ENCODE data around the gene WFIKKN1. TPM values are rescaled to one million over a fixed set of nuclear protein-coding genes. Genes with fewer than 3 reads are reported as not detected.

Gene WFIKKN1
- total RNA-seq, 2 donors from 2014 or later: 0.75 to 1.1 TPM

DNA sequence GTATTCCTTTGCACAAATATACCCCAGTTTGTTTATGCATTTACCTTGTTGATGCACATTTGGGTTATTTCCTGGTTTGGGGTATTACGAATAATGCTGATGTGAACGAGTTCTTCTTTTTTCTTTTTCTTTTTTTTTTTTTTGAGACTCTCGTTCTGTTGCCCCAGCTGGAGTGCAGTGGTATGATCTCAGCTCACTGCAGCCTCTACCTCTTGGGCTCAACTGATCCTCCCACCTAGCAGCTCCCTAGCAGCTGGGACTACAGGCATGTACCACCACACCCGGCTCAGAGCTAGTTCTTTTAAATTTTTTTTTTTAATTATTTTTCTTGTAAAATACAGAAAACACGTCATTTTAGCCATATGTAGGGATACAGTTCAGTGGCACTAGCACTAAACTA is 26.9 kb upstream of the WFIKKN1 start:
- Mint-ChIP-seq H3K4me3 (no peak overlapping the region), H3K27ac (no peak overlapping the region), H3K36me3 (no peaks in the 10 kb centered on the region), H3K4me1 (ENCODE audit: low read depth in 2 of 2) (peaks cover 9 to 12% of the 10 kb centered on the region in 2 donors), H3K27me3 (no peaks in the 10 kb centered on the region), H3K9me3 (no peaks in the 10 kb centered on the region)
- DNase-seq (ENCODE audit: low spot score) (no peak), ATAC-seq (no peak)

- ATAC-seq (no peak), DNase-seq (ENCODE audit: low spot score) (no peak)
- H3K4me3 Mint-ChIP-seq: no peak overlapping the region
- H3K9me3 Mint-ChIP-seq: no peaks in the 10 kb centered on the region
- H3K27ac Mint-ChIP-seq: no peak overlapping the region
- H3K4me1 Mint-ChIP-seq (ENCODE audit: low read depth in 2 of 2): peaks cover 13 to 17% of the 10 kb centered on the region in 2 donors
- H3K27me3 Mint-ChIP-seq: no peaks in the 10 kb centered on the region
- no peaks in the 10 kb centered on the region for H3K36me3 Mint-ChIP-seq
Measured at GRCh38 chr16:606656-607307, 24.0 kb upstream of the WFIKKN1 start.

DNA sequence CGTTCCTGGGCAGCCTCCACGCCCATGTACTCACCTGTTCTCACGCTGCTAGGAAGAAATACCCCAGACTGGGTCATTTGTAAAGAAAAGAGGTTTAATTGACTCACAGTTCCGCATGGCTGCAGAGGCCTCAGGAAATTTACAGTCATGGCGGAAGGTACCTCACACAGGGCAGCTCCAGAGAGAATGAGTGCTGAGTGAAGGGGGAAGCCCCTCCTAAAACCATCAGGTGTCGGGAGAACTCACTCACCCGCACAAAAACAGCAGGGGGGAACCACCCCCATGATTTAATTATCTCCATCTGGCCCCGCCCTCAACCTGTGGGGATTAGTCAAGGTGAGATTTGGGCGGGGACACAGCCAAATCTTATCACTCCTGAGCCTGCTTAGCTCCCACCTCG is 22.8 kb upstream of the WFIKKN1 start:
- Mint-ChIP-seq H3K9me3 (no peaks in the 10 kb centered on the region), H3K4me3 (no peak overlapping the region), H3K36me3 (no peaks in the 10 kb centered on the region), H3K4me1 (ENCODE audit: low read depth in 2 of 2) (peaks cover 8 to 12% of the 10 kb centered on the region in 2 donors), H3K27ac (peak overlapping the region in 1 of 2 donors; percentile 69), H3K27me3 (no peaks in the 10 kb centered on the region)
- DNase-seq (ENCODE audit: low spot score) (no peak), ATAC-seq (no peak)

DNA sequence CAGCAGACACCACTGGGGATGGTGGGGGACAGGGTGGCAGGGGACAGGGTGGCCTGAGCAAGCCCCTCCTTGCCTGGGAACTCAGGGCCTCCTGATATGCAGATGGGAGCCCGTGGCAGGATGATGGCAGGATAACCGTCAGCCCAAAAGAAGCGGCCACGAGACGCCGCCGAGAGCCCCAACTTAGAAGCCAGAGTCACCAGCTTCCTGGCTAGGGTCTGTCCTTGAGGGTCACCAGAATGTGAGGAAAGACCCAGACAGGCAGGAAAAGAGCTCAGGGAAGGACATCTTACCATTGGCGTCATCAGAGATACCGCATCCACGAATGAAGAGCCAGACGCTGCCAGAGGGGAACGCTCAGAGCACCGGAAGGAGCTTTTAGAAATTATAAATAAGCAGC is 21.5 kb upstream of the WFIKKN1 start:
- no peaks in the 10 kb centered on the region for H3K36me3 Mint-ChIP-seq
- H3K27ac Mint-ChIP-seq: peak overlapping the region in 1 of 2 donors; percentile 60
- no peak for DNase-seq (ENCODE audit: low spot score)
- ATAC-seq: no peak
- H3K4me1 Mint-ChIP-seq (ENCODE audit: low read depth in 2 of 2): peaks cover 4 to 9% of the 10 kb centered on the region in 2 donors
- no peaks in the 10 kb centered on the region for H3K27me3 Mint-ChIP-seq
- no peaks in the 10 kb centered on the region for H3K9me3 Mint-ChIP-seq
- H3K4me3 Mint-ChIP-seq: no peak overlapping the region

GRCh38 chr16:609984-610383 is 20.8 kb upstream of the WFIKKN1 start:
- ATAC-seq (no peak), DNase-seq (ENCODE audit: low spot score) (no peak)
- no peaks in the 10 kb centered on the region for H3K9me3 Mint-ChIP-seq
- H3K27ac Mint-ChIP-seq: no peak overlapping the region
- H3K27me3 Mint-ChIP-seq: no peaks in the 10 kb centered on the region
- H3K36me3 Mint-ChIP-seq: no peaks in the 10 kb centered on the region
- H3K4me1 Mint-ChIP-seq (ENCODE audit: low read depth in 2 of 2): peaks cover 4 to 14% of the 10 kb centered on the region in 2 donors
- no peak overlapping the region for H3K4me3 Mint-ChIP-seq

DNA sequence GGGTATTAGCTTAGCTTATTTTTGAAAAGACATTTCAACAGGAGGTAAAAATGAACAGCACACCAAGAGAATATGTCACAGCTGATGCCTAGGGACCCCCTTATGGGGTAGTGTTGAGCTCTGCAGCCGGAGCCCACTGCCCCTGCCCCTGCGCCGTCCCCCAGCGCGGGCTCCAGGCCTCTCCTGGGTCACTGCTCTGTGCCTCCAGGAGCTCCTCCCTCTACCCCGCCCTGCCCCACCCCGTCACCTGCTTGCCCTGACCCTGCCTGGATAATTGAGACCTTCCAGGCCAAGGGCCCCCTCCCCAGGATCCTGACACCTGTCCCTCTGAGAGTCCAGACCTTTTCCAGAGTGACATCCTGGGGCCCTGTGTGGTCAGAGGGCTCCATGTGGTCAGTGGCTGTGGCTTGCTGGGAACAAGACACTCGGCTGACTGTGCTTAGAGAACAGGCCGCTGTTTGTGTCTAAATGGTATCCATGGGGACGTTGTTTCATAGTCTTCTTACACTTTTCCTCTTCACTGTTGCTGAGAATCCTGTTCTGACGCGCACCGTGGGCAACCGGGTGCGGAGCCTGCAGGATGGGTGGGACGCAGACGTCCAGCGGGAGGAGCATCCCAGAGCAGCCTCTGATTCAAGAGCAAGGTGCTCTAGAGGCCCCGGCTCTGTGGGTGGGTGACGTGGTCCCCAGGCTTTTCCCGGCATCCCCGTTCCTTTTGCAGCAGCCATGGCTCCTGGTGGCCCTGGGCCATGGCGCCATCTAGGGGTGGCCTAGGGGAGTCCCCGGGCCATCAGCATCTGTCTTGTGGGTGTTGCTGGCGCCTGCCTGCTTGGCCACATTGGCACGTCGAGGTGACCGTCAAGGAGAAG is 20.0 kb upstream of the WFIKKN1 start:
- ATAC-seq: peak; percentile 75 to 76
- Mint-ChIP-seq H3K9me3 (no peaks in the 10 kb centered on the region), H3K27me3 (no peaks in the 10 kb centered on the region), H3K4me3 (no peak overlapping the region), H3K27ac (no peak overlapping the region), H3K4me1 (ENCODE audit: low read depth in 2 of 2) (peaks cover 4 to 10% of the 10 kb centered on the region in 2 donors), H3K36me3 (no peaks in the 10 kb centered on the region)
- DNase-seq (ENCODE audit: low spot score): no peak

DNA sequence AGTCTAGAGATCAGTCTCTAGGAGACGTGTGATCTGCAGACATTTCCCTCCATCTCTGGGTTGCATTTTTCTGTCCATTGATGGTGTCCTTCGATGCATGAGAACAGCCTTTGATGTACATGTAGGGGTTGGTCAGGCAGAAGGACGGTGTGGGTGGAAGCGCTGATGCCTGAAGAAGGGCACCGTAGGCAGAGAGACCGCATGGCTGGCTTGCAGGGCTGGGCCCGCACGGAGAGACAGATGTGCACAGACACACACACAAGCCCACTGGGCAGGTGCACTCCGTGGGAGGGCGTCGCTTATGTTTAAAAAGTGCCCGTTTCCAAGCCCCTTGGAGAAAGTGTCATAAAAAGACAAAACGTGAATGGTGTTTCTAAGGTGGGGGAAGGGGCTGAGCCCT is 15.7 kb upstream of the WFIKKN1 start:
- H3K27me3 Mint-ChIP-seq: no peaks in the 10 kb centered on the region
- H3K4me1 Mint-ChIP-seq (ENCODE audit: low read depth in 2 of 2): peaks cover 4 to 13% of the 10 kb centered on the region in 2 donors
- no peak for ATAC-seq
- H3K4me3 Mint-ChIP-seq: no peak overlapping the region
- H3K36me3 Mint-ChIP-seq: no peaks in the 10 kb centered on the region
- no peak for DNase-seq (ENCODE audit: low spot score)
- no peaks in the 10 kb centered on the region for H3K9me3 Mint-ChIP-seq
- no peak overlapping the region for H3K27ac Mint-ChIP-seq

DNA sequence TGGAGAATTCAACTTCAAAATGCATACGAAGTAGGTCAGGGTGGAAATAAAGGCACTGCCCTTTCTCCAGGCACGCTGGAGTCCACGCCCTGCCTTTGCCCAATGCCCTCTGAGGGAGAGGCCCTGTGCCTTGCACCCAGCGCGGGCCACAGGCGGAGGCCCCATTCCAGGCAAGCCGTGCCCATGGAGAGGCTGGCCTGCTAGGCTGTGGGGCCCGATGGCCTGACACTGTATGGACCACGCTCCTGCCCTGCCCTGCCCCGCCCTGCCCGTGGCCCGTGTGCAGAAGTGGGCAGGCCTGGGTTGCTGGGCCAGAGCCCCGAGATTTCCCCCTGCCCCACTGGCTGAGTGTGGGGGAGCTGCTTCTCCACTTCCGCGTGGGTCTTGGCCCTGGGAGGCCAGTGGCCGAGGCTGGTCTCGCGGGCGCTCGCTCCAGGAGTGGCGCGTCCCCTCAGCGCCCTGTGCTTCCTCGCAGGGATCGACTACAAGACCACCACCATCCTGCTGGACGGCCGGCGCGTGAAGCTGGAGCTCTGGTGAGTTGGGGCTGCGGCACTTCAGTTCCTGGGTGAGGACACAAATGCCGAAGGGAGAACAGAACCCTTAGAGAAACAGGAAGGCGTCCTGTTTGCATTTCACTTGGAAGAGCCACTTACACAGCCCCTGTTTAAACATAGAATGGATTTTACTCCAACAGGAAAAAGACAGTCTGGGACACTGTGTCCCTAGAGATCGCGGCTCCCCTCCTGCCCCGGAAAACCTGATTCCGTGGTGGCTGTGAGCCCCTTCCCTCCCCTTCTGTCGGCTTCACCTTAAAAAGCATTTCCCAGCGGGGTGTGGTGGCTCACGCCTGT is 13.8 kb upstream of the WFIKKN1 start:
- peaks cover 0 to 8% of the 10 kb centered on the region in 2 donors for H3K4me1 Mint-ChIP-seq (ENCODE audit: low read depth in 2 of 2)
- no peaks in the 10 kb centered on the region for H3K9me3 Mint-ChIP-seq
- H3K27me3 Mint-ChIP-seq: no peaks in the 10 kb centered on the region
- DNase-seq (ENCODE audit: low spot score) (no peak), ATAC-seq (no peak)
- H3K36me3 Mint-ChIP-seq: no peaks in the 10 kb centered on the region
- no peak overlapping the region for H3K4me3 Mint-ChIP-seq
- H3K27ac Mint-ChIP-seq: no peak overlapping the region

DNA sequence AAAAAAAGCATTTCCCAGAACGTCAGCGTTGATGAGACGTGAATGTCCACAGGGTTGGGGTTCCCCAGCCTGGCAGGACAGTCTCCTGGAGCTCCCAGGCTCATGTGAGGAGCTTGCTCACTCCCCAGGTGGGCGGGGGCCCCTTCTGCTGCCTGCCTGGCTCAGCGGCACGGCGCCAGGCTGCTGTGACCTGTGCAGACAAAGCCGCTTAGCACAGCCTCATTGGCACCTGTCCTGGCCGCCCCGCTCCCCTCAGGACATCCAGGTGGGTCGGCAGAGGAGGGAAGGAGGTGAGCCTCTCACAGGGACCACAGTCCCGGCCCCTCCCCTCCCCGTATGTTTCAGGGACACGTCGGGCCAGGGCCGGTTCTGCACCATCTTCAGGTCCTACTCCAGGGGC is 12.9 kb upstream of the WFIKKN1 start:
- Mint-ChIP-seq H3K27ac (no peak overlapping the region), H3K4me1 (ENCODE audit: low read depth in 2 of 2) (peaks cover 0 to 8% of the 10 kb centered on the region in 2 donors), H3K9me3 (no peaks in the 10 kb centered on the region), H3K27me3 (no peaks in the 10 kb centered on the region), H3K4me3 (no peak overlapping the region), H3K36me3 (no peaks in the 10 kb centered on the region)
- DNase-seq (ENCODE audit: low spot score) (no peak), ATAC-seq (no peak)

GRCh38 chr16:619476-620100 is 11.2 kb upstream of the WFIKKN1 start:
- H3K27ac Mint-ChIP-seq: no peak overlapping the region
- no peak overlapping the region for H3K4me3 Mint-ChIP-seq

GRCh38 chr16:620700-621525 is 9.9 kb upstream of the WFIKKN1 start:
- Mint-ChIP-seq H3K36me3 (no peaks in the 10 kb centered on the region), H3K27ac (no peak overlapping the region), H3K27me3 (no peaks in the 10 kb centered on the region), H3K4me3 (no peak overlapping the region), H3K4me1 (ENCODE audit: low read depth in 2 of 2) (peaks cover 0 to 3% of the 10 kb centered on the region in 2 donors), H3K9me3 (no peaks in the 10 kb centered on the region)
- no peak for ATAC-seq
- no peak for DNase-seq (ENCODE audit: low spot score)

More at GRCh38 chr16:619476-620100, 11.2 kb upstream of the WFIKKN1 start:
- Mint-ChIP-seq H3K36me3 (no peaks in the 10 kb centered on the region), H3K9me3 (no peaks in the 10 kb centered on the region), H3K27me3 (no peaks in the 10 kb centered on the region), H3K4me1 (ENCODE audit: low read depth in 2 of 2) (peaks cover 0 to 7% of the 10 kb centered on the region in 2 donors)
- DNase-seq (ENCODE audit: low spot score) (no peak), ATAC-seq (no peak)

DNA sequence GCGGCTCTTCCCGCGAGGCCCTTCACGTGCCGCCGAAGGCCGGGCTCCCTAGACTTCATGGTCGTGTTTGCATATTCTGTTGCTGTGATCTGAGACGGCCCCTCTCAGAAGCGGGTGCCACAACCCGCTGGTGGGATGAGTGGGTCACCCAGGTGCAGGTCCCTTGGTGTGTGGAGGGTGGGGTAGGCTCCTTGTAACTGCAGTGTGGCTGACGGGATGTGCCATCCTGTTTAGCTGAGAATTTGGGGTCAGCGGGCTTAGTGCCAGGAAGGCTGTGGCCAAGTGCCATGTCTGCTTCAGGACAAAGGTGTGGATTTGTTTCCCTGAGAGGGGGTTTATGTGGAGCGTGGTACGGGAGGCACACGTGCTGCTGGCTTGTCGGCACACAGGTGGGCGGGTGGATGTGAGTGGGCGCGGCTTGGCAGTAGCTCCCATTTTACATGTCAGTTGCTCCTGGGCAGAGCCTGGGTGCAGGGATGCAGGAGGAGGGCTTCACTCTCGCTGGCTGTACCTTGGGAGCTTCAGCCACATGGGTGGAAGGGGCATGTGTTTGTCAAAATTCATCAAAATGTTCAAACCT is 9.2 kb upstream of the WFIKKN1 start:
- H3K36me3 Mint-ChIP-seq: no peaks in the 10 kb centered on the region
- ATAC-seq (no peak), DNase-seq (ENCODE audit: low spot score) (no peak)
- H3K4me1 Mint-ChIP-seq (ENCODE audit: low read depth in 2 of 2): peaks cover 0 to 3% of the 10 kb centered on the region in 2 donors
- H3K9me3 Mint-ChIP-seq: no peaks in the 10 kb centered on the region
- H3K27me3 Mint-ChIP-seq: no peaks in the 10 kb centered on the region
- no peak overlapping the region for H3K4me3 Mint-ChIP-seq
- H3K27ac Mint-ChIP-seq: no peak overlapping the region

All from natural killer cell treated with Interleukin-12 subunit alpha and Interleukin-12 subunit beta and Interleukin-15 and Interleukin-18, amount 100 ng/mL, for 72 hours (primary cell).